T1000 (cell line): ENCODE data around the gene HEBP2.
"Not testable (repeated sequence)": the region's sequence is repeated elsewhere in the genome, so short reads cannot be mapped to it uniquely, and the experiment has no call there.

Experiments
- DNase-seq: peaks from one replicate; lab custom pipeline; 2025; ENCODE audit warnings: mixed read lengths; lab: John Stamatoyannopoulos, UW

HEBP2 gene

GRCh38 chr6:138424004-138424904 is 20.2 kb downstream of the HEBP2 start:
- no peak for DNase-seq

- DNase-seq = not testable (repeated sequence)
Measured at GRCh38 chr6:138425256-138425655, 21.2 kb downstream of the HEBP2 start.

- no peak for DNase-seq
Measured at GRCh38 chr6:138426500-138427123, 22.6 kb downstream of the HEBP2 start.

DNA sequence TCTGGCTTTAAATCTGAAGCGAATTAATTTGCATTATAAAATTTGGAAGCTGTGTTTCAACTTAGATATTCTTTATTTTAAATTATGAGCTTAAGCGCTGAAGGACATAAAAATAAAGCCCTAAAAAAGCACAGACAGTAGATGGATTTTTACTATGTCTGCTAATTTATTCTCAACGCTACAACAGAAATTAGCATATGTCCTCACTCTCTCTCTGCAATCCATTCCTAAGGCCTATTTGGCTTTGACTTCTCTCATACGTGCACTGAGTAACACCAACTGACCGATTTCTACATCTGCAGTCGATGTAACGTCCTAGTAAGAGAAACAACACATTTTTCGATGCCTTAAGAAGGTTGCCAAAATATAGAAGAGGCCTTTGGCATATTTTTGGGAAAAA is 23.7 kb downstream of the HEBP2 start:
- DNase-seq = no peak

- DNase-seq = no peak
Measured at GRCh38 chr6:138428944-138429598, 25.0 kb downstream of the HEBP2 start.

GRCh38 chr6:138429761-138430160 is 25.7 kb downstream of the HEBP2 start:
- DNase-seq = no peak

DNA sequence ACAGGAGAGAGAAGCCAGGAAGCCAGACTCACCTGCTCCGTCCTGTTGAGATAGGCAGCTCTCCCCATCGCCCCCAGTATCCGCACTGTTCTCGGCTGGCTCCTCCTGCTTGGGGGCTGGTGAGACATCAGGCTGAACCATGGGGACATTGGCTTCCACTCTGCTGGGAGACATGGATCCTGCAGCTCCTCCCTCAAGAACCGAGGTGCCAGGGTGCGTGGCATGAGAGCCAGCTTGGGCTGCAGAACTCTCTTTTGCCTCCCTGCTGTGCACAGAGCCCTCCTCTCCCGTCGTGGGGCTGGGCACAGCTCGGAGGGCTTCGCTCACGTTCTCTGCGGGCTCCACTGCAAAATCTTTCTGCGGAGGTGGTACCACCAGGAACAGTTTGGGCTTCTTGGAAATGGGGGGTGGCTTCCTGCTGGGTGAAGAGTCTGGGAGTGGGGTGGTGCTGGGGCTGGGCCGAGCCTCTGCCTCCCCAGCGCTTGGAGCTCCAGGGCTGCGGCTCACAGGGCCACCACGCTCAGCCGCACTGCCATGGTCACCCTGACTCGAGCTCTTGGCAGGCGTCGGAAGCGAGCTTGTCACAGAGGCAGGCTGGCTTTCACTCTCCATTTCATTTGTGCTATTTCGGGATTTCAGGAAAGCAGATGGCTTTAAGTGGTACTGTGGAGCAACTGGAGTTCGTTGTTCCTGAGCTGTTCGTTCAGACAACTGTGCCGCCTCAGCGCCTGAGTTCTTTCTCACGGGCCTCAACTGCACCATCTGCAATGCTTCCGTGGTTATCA is 26.5 kb downstream of the HEBP2 start:
- no peak for DNase-seq

DNA sequence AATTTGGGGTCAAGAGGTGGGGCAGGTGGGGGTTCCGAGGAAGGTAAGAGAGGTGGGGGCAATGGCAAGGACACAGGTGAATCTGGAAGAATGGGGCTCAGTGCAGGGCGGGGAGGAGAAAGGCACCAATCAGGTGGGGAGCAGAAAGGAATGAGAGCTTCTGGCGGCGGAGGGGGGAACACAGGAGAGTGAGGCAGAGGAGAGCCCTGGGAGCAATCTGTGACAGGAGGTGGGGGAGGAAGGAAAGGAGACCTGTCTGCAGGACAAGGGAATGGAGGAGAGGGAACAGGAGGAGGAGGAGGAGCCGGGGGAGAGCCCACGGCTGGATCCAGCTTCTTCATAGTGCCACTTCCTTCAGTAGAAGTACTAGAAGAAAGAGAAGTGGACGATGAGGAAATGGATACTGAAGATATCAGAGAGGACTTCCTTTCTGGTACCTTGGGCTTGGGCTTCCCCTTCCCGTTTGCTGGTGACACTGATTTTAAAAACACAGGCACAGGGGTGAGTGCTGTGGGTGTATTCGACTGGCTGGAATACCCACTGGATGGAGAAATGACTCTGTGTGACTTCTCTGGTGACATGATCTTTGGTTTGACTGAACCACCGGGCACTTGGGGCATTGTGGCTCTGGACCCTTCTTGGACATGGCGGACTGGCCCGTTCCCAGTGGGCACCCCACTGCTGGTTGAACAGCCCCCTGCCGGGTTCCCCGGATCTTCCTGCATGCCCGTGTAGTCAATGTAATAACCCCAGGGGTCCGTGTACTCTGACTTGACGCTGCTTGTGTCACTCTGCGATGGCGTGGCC is 27.4 kb downstream of the HEBP2 start:
- DNase-seq = no peak

DNA sequence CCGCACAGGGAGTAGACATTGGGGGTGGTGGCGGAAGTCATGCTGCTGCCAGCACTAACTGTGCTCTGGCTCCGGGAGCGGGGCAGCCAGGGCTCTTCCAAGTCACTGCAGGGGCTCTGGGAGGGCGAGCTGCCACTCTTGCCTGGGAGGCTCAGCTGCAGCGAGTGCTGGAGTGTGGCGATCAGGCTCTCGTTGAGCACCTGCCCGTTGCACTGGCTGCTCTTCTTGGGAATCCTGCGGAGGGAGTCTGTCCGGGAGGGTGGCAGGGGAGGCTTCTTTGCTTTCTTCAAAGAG is 28.0 kb downstream of the HEBP2 start:
- DNase-seq = no peak

DNA sequence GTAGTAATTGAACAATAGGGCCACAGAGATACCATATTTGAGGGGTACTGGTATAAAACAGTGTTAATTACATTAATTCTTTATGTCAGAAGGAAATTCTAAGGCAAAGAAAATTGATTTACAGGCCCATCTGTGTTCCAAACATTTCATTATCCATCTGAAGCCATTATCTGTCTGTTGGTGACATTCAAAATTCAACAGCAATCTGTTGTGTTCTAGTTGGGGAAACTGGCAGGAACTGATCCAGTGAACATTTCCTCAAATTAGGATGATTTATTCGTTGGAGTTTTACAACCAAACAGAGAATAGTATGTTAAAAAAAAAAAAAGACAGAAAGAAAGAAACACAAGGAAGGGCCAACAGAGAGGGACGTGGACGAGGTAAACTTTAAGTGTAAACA is 30.1 kb downstream of the HEBP2 start:
- no peak for DNase-seq

GRCh38 chr6:138434925-138435324 is 30.9 kb downstream of the HEBP2 start:
- no peak for DNase-seq

- no peak for DNase-seq
Measured at GRCh38 chr6:138439546-138439945, 35.5 kb downstream of the HEBP2 start.

DNA sequence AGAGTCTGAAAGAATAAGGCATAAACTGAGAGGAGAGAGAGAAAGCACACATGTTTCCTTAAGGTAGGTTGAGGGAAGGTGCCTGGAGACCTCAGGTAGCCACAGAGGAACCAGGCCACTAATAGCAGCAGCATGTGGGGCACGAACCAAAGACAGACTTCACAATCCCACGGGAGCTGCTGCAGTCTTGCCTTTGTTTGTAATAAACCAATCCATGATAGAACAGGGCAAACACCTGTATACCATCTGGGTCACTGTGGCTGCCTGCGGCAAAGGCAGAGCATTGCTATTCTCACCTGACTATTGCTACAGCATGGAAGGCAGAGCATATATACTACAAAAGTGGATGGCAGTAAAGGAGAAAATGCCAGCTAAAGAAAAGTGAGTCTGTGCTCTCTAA is 36.3 kb downstream of the HEBP2 start:
- no peak for DNase-seq

- no peak for DNase-seq
Measured at GRCh38 chr6:138440758-138441357, 36.8 kb downstream of the HEBP2 start.

DNA sequence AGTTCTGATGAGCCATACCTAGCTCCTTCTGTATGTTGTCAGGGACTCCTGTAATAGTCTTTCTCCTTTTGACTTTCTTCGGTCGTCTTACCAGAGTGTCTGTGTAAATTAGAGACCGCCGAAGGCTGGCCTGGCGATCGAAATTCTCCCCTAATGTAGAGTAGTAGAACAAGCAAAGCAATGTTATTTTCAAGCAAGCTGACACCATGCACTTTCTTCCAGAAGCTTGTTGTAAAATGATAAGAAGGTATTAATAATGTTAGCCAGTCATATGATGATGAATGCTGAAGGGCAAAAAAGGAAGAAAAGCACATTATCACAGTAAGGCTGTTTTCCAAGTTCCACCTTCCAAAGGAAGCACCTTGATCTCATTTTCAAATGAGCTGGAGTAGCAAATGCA is 37.9 kb downstream of the HEBP2 start:
- DNase-seq = no peak

DNA sequence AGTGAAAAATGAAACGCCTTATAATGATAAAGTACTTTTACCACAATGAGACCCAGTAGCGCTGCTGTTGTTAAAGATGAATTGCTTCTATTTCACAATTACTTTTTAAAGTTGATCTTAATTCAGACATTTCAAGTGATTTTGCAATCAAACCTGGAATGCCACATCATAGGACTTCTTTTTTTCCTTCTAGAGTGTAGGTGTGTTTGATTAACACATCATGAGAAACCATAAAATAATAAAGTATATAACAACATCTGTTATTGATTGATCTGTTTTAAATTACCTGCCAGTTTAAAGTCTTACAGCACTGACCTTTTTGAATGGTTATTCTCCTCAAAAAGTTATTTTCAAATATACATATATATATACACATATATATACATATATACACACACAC is 38.6 kb downstream of the HEBP2 start:
- DNase-seq = no peak

- no peak for DNase-seq
Measured at GRCh38 chr6:138443979-138444378, 40.0 kb downstream of the HEBP2 start.

GRCh38 chr6:138446821-138447220 is 42.8 kb downstream of the HEBP2 start:
- DNase-seq = no peak

GRCh38 chr6:138450445-138450844 is 46.4 kb downstream of the HEBP2 start:
- no peak for DNase-seq

GRCh38 chr6:138451043-138451442 is 47.0 kb downstream of the HEBP2 start:
- DNase-seq = no peak
